ENCODE measurements around the gene FBXL4.

The FBXL4 gene

DNA sequence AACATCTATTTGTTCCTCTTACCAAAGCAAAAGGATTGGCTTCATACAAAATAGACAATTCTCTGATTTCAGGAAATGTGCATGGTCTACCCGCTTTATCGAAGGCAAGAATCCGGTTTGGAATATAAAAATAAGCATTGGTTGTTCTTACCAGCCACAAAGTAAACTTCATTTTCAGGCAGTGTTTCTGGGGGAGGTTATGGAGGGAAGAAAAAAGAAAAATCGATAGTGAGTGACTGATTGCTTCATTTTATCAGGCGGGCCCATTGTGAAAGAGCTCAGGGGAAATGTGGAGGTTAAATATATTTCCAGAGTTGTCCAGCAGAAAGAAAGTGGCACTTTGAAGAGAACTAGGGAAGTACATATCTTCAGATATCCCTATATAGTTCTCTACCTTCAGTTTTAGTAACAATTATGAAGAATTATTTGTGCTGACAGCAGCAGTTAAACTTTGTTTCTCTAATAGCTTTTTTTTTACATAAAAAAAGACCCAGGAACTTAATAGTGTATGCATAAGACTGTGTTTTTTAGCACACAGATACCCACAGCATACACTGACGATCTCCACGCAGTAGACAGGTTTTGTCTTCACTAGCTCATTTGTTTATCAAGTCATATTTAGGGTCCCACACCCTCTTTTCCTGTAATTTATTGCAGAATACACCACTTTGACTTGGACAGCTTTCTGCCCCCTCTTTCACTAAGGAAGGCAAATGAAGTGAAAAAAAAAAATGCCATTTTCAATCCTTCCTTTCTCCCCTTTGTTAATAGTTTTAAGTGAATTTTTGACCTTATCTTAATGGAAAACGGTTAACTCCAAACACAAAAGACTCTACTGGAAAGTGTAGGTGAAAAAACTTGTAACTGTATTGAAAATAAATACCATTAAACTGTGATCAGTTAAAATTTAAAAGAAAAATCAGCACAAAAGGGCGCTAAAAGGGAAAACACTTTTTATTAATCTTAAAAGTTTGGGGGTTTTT, 110.5 kb downstream of the FBXL4 start:
- no peak for DNase-seq (ENCODE audit: low read depth)
- no peak overlapping the region for H3K4me3 ChIP-seq (ENCODE audit: low read depth, low read length)
- TF ChIP-seq, protein P1, sequence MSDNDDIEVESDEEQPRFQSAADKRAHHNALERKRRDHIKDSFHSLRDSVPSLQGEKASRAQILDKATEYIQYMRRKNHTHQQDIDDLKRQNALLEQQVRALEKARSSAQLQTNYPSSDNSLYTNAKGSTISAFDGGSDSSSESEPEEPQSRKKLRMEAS (IDR thresholded peaks at IDR 0.05; ENCODE audit: low read depth, low read length), result no peak
- no peak for TF ChIP-seq POLR2A (IDR thresholded peaks at IDR 0.05; ENCODE audit: extremely low read depth, insufficient read length)
- no peak for TF ChIP-seq MYC (IDR thresholded peaks at IDR 0.05; ENCODE audit: low read depth, low read length)
- TF ChIP-seq, protein P2, sequence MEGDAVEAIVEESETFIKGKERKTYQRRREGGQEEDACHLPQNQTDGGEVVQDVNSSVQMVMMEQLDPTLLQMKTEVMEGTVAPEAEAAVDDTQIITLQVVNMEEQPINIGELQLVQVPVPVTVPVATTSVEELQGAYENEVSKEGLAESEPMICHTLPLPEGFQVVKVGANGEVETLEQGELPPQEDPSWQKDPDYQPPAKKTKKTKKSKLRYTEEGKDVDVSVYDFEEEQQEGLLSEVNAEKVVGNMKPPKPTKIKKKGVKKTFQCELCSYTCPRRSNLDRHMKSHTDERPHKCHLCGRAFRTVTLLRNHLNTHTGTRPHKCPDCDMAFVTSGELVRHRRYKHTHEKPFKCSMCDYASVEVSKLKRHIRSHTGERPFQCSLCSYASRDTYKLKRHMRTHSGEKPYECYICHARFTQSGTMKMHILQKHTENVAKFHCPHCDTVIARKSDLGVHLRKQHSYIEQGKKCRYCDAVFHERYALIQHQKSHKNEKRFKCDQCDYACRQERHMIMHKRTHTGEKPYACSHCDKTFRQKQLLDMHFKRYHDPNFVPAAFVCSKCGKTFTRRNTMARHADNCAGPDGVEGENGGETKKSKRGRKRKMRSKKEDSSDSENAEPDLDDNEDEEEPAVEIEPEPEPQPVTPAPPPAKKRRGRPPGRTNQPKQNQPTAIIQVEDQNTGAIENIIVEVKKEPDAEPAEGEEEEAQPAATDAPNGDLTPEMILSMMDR (IDR thresholded peaks at IDR 0.05; ENCODE audit: low read depth, low read length), result no peak

DNA sequence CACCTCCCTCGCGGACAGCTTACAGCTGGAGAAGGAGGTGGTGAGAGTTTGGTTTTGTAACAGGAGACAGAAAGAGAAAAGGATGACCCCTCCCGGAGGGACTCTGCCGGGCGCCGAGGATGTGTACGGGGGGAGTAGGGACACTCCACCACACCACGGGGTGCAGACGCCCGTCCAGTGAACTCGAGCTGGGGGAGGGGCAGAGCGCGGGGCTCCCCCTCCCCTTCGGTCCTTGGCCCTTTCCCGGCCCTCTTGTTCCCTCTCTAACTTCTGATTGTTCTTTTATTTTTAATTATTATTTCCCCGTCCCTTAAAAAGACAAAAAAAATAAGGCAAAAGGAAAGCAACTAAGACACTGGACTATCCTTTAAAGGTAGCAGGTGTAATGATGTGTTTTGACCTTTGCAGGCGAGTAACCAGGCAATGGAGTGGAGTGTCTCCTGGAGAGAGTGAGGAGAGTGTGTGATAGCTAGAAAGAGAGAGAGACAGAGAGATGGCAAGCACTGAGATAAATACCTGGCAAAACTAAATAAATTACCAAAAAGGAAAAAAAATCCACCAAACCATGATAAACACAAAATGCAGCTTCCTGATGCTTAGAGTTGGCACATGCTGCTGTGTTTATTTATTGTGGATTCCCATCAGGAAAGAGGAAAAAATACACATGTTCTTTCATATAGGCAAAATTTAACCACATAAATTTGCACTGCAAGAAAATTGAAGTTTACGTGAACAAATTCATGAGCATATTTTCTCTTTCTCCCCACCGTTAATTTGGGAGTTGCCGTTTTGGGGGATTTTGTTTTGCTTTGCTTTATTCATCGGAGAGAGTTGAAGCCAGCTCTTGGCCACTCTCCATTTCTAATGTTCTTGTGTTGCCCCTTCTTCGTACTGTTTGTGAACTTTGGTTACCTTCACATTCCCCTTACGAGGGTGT, 111.5 kb downstream of the FBXL4 start:
- TF ChIP-seq MYC (IDR thresholded peaks at IDR 0.05; ENCODE audit: low read depth, low read length), result no peak
- TF ChIP-seq, protein P1 (IDR thresholded peaks at IDR 0.05; ENCODE audit: low read depth, low read length), result no peak
- TF ChIP-seq, protein P2 (IDR thresholded peaks at IDR 0.05; ENCODE audit: low read depth, low read length), result no peak
- no peak for TF ChIP-seq POLR2A (IDR thresholded peaks at IDR 0.05; ENCODE audit: extremely low read depth, insufficient read length)
- DNase-seq (ENCODE audit: low read depth), result no peak
- H3K4me3 ChIP-seq (ENCODE audit: low read depth, low read length), result no peak overlapping the region

DNA sequence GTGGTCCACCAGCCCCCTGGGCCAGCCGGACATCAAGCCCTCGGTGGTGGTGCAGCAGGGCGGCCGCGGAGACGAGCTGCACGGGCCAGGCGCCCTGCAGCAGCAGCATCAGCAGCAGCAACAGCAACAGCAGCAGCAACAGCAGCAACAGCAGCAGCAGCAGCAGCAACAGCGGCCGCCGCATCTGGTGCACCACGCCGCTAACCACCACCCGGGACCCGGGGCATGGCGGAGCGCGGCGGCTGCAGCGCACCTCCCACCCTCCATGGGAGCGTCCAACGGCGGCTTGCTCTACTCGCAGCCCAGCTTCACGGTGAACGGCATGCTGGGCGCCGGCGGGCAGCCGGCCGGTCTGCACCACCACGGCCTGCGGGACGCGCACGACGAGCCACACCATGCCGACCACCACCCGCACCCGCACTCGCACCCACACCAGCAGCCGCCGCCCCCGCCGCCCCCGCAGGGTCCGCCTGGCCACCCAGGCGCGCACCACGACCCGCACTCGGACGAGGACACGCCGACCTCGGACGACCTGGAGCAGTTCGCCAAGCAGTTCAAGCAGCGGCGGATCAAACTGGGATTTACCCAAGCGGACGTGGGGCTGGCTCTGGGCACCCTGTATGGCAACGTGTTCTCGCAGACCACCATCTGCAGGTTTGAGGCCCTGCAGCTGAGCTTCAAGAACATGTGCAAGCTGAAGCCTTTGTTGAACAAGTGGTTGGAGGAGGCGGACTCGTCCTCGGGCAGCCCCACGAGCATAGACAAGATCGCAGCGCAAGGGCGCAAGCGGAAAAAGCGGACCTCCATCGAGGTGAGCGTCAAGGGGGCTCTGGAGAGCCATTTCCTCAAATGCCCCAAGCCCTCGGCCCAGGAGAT, 112.4 kb downstream of the FBXL4 start:
- no peak for TF ChIP-seq POLR2A (IDR thresholded peaks at IDR 0.05; ENCODE audit: extremely low read depth, insufficient read length)
- TF ChIP-seq, protein P1 (IDR thresholded peaks at IDR 0.05; ENCODE audit: low read depth, low read length), result no peak
- TF ChIP-seq, protein P2 (IDR thresholded peaks at IDR 0.05; ENCODE audit: low read depth, low read length), result no peak
- no peak for TF ChIP-seq MYC (IDR thresholded peaks at IDR 0.05; ENCODE audit: low read depth, low read length)
- no peak for DNase-seq (ENCODE audit: low read depth)
- no peak overlapping the region for H3K4me3 ChIP-seq (ENCODE audit: low read depth, low read length)

DNA sequence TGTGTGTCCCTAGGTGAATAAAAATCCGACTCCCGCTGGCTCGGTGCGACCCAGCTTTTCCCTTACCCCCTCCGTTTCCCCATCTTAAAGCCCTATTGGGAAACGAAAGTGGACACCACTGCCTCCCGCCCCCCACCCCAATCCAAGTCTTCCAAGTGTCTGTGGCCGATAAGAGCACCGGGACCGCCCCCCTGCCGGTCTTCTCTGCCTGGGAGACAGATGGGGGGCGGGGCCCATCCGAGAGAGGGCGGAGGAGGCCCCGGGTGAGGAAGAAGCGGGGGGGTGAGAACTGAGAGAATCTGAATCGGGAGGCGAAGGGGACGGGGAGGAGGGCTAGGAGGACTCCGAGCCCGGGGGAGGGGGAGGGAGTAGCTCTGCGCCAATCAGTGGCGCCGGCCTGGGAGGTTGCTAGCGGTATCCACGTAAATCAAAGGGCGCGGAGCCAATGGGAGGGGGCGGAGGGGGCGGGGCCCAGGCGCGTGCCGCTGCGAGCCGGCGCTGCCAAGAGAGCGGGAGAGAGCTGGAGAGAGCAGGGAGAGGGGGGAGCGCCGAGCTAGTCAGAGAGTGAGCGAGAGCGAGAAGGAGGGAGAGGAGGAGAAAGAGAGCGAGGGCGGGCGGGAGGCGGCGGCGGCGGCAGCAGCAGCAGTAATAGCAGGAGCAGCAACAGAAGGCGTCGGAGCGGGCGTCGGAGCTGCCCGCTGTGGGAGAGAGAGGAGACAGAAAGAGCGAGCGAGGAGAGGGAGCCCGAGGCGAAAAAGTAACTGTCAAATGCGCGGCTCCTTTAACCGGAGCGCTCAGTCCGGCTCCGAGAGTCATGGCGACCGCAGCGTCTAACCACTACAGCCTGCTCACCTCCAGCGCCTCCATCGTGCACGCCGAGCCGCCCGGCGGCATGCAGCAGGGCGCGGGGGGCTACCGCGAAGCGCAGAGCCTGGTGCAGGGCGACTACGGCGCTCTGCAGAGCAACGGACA, 113.4 kb downstream of the FBXL4 start, which contains the start of gene POU3F2:
TSS of gene POU3F2 (plus strand) at position 515 of the 972 bp plus-strand sequence. CDS start at position 815, 300 bp downstream.
- peak; percentile 60 for DNase-seq (ENCODE audit: low read depth)
- TF ChIP-seq, protein P2 (IDR thresholded peaks at IDR 0.05; ENCODE audit: low read depth, low read length), result no peak
- TF ChIP-seq MYC (IDR thresholded peaks at IDR 0.05; ENCODE audit: low read depth, low read length), result no peak
- no peak for TF ChIP-seq POLR2A (IDR thresholded peaks at IDR 0.05; ENCODE audit: extremely low read depth, insufficient read length)
- TF ChIP-seq, protein P1 (IDR thresholded peaks at IDR 0.05; ENCODE audit: low read depth, low read length), result no peak
- H3K4me3 ChIP-seq (ENCODE audit: low read depth, low read length), result no peak within 1 kb of the TSS

All from NB4 (cell line).